Thyroid gland (tissue), 4 donors: Measurements from ENCODE around the gene PDE10A.

Experiments
- POLR2A ChIP-seq, 2 donors: fragments of 450-650 bp; IDR thresholded peaks; one replicate each; pipeline ENCODE4 v1.6.1; 2017; ENCODE audit warnings: antibody characterized with exemption in 2 of 2, mild to moderate bottlenecking in 2 of 2, moderate library complexity in 1 of 2
- TF ChIP-seq, protein P1 (sequence below), 6 experiments: fragments of 200-600 bp in 3 of 6; fragments of 450-650 bp in 3 of 6; sonication (generic) in 3 of 6; IDR thresholded peaks; one replicate each; pipeline ENCODE4 v1.5.1; 2016 to 2019; ENCODE audit warnings: antibody characterized with exemption in 6 of 6, mild to moderate bottlenecking in 2 of 6, inconsistent platforms in 1 of 6, moderate library complexity in 1 of 6

DNA sequence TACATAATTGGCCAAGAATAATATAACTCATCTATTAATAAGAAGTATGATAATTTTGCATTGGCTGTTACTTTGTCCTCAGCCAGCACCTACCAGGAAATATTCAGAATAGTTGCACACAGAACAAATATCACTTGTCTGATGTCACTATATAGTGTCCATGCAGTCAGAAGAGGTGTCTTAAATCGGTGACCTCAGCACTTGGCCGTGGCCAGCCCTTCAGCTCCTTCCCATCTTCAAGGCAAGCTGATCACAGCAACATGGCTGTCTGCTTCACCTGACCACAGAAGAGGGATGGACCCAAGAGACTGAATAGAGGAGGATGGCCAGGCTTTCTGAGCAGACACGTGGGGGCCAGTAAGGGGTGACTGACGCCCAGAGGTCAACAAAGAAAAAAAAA is 22.2 kb downstream of the PDE10A start:
- TF ChIP-seq, protein P1, sequence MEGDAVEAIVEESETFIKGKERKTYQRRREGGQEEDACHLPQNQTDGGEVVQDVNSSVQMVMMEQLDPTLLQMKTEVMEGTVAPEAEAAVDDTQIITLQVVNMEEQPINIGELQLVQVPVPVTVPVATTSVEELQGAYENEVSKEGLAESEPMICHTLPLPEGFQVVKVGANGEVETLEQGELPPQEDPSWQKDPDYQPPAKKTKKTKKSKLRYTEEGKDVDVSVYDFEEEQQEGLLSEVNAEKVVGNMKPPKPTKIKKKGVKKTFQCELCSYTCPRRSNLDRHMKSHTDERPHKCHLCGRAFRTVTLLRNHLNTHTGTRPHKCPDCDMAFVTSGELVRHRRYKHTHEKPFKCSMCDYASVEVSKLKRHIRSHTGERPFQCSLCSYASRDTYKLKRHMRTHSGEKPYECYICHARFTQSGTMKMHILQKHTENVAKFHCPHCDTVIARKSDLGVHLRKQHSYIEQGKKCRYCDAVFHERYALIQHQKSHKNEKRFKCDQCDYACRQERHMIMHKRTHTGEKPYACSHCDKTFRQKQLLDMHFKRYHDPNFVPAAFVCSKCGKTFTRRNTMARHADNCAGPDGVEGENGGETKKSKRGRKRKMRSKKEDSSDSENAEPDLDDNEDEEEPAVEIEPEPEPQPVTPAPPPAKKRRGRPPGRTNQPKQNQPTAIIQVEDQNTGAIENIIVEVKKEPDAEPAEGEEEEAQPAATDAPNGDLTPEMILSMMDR (IDR thresholded peaks at IDR 0.05): no peak
- TF ChIP-seq POLR2A (IDR thresholded peaks at IDR 0.05): no peak
